ENCODE data around the gene KCNH1.

The KCNH1 gene

GRCh38 chr1:210781652-210782051 lies 352.3 kb downstream of the KCNH1 start:
- H3K27ac Mint-ChIP-seq = no peak overlapping the region
- no peaks in the 10 kb centered on the region for H3K36me3 Mint-ChIP-seq (ENCODE audit: low read depth)
- no peaks in the 10 kb centered on the region for H3K9me3 Mint-ChIP-seq
- no peak overlapping the region for H3K4me3 Mint-ChIP-seq
- no peaks in the 10 kb centered on the region for H3K27me3 Mint-ChIP-seq
- no peaks in the 10 kb centered on the region for H3K4me1 Mint-ChIP-seq
- DNase-seq (no peak), ATAC-seq (no peak)

- ATAC-seq (no peak), DNase-seq (no peak)
- Mint-ChIP-seq H3K36me3 (ENCODE audit: low read depth) (no peaks in the 10 kb centered on the region), H3K4me3 (no peak overlapping the region), H3K4me1 (no peaks in the 10 kb centered on the region), H3K27me3 (no peaks in the 10 kb centered on the region), H3K27ac (no peak overlapping the region), H3K9me3 (no peaks in the 10 kb centered on the region)
Measured at GRCh38 chr1:210779269-210779668, 354.7 kb downstream of the KCNH1 start.

GRCh38 chr1:210777914-210778313 lies 356.0 kb downstream of the KCNH1 start:
- ATAC-seq = no peak
- no peak overlapping the region for H3K27ac Mint-ChIP-seq
- DNase-seq = no peak
- H3K27me3 Mint-ChIP-seq = peaks cover 3% of the 10 kb centered on the region
- H3K9me3 Mint-ChIP-seq = no peaks in the 10 kb centered on the region
- H3K4me1 Mint-ChIP-seq = no peaks in the 10 kb centered on the region
- H3K4me3 Mint-ChIP-seq = no peak overlapping the region
- no peaks in the 10 kb centered on the region for H3K36me3 Mint-ChIP-seq (ENCODE audit: low read depth)

GRCh38 chr1:210776712-210777111 lies 357.2 kb downstream of the KCNH1 start:
- Mint-ChIP-seq H3K4me1 (no peaks in the 10 kb centered on the region), H3K27me3 (peaks cover 3% of the 10 kb centered on the region), H3K4me3 (no peak overlapping the region), H3K9me3 (no peaks in the 10 kb centered on the region), H3K36me3 (ENCODE audit: low read depth) (no peaks in the 10 kb centered on the region), H3K27ac (no peak overlapping the region)
- ATAC-seq = no peak
- no peak for DNase-seq

GRCh38 chr1:210775289-210775688 lies 358.7 kb downstream of the KCNH1 start:
- Mint-ChIP-seq H3K4me1 (no peaks in the 10 kb centered on the region), H3K9me3 (no peaks in the 10 kb centered on the region), H3K27ac (no peak overlapping the region), H3K27me3 (peaks cover 3% of the 10 kb centered on the region), H3K4me3 (no peak overlapping the region), H3K36me3 (ENCODE audit: low read depth) (no peaks in the 10 kb centered on the region)
- ATAC-seq (no peak), DNase-seq (no peak)

GRCh38 chr1:210773450-210773849 lies 360.5 kb downstream of the KCNH1 start:
- Mint-ChIP-seq H3K4me1 (no peaks in the 10 kb centered on the region), H3K27me3 (peaks cover 3% of the 10 kb centered on the region), H3K4me3 (no peak overlapping the region), H3K27ac (no peak overlapping the region), H3K9me3 (no peaks in the 10 kb centered on the region), H3K36me3 (ENCODE audit: low read depth) (no peaks in the 10 kb centered on the region)
- DNase-seq (no peak), ATAC-seq (no peak)

GRCh38 chr1:210771131-210771530 lies 362.8 kb downstream of the KCNH1 start:
- H3K27ac Mint-ChIP-seq = no peak overlapping the region
- no peaks in the 10 kb centered on the region for H3K9me3 Mint-ChIP-seq
- H3K36me3 Mint-ChIP-seq (ENCODE audit: low read depth) = no peaks in the 10 kb centered on the region
- H3K4me3 Mint-ChIP-seq = no peak overlapping the region
- H3K4me1 Mint-ChIP-seq = no peaks in the 10 kb centered on the region
- peaks cover 3% of the 10 kb centered on the region for H3K27me3 Mint-ChIP-seq
- DNase-seq = no peak
- ATAC-seq = no peak

- DNase-seq = no peak
- Mint-ChIP-seq H3K9me3 (no peaks in the 10 kb centered on the region), H3K4me3 (no peak overlapping the region), H3K36me3 (ENCODE audit: low read depth) (no peaks in the 10 kb centered on the region), H3K27me3 (peaks cover 3% of the 10 kb centered on the region), H3K4me1 (no peaks in the 10 kb centered on the region), H3K27ac (no peak overlapping the region)
- no peak for ATAC-seq
Measured at GRCh38 chr1:210770396-210770984, 363.5 kb downstream of the KCNH1 start.

GRCh38 chr1:210769473-210769872 lies 364.5 kb downstream of the KCNH1 start:
- Mint-ChIP-seq H3K36me3 (ENCODE audit: low read depth) (no peaks in the 10 kb centered on the region), H3K9me3 (no peaks in the 10 kb centered on the region), H3K27ac (no peak overlapping the region), H3K4me3 (no peak overlapping the region), H3K4me1 (no peaks in the 10 kb centered on the region), H3K27me3 (peaks cover 3% of the 10 kb centered on the region)
- no peak for DNase-seq
- no peak for ATAC-seq

- DNase-seq (no peak), ATAC-seq (no peak)
- no peaks in the 10 kb centered on the region for H3K27me3 Mint-ChIP-seq
- H3K27ac Mint-ChIP-seq = no peak overlapping the region
- no peaks in the 10 kb centered on the region for H3K4me1 Mint-ChIP-seq
- H3K4me3 Mint-ChIP-seq = no peak overlapping the region
- peaks cover 7% of the 10 kb centered on the region for H3K9me3 Mint-ChIP-seq
- H3K36me3 Mint-ChIP-seq (ENCODE audit: low read depth) = no peaks in the 10 kb centered on the region
Measured at GRCh38 chr1:210764536-210764935, 369.4 kb downstream of the KCNH1 start.

GRCh38 chr1:210758761-210759160 lies 375.2 kb downstream of the KCNH1 start:
- no peaks in the 10 kb centered on the region for H3K36me3 Mint-ChIP-seq (ENCODE audit: low read depth)
- H3K9me3 Mint-ChIP-seq = peaks cover 7% of the 10 kb centered on the region
- peaks cover 3% of the 10 kb centered on the region for H3K27me3 Mint-ChIP-seq
- DNase-seq (no peak), ATAC-seq (no peak)
- H3K4me3 Mint-ChIP-seq = no peak overlapping the region
- H3K27ac Mint-ChIP-seq = no peak overlapping the region
- no peaks in the 10 kb centered on the region for H3K4me1 Mint-ChIP-seq

- Mint-ChIP-seq H3K4me1 (no peaks in the 10 kb centered on the region), H3K27me3 (peaks cover 3% of the 10 kb centered on the region), H3K36me3 (ENCODE audit: low read depth) (no peaks in the 10 kb centered on the region), H3K9me3 (peaks cover 7% of the 10 kb centered on the region), H3K27ac (no peak overlapping the region), H3K4me3 (no peak overlapping the region)
- DNase-seq (no peak), ATAC-seq (no peak)
Measured at GRCh38 chr1:210758261-210758660, 375.7 kb downstream of the KCNH1 start.

- Mint-ChIP-seq H3K4me3 (no peak overlapping the region), H3K36me3 (ENCODE audit: low read depth) (no peaks in the 10 kb centered on the region), H3K9me3 (peaks cover 7% of the 10 kb centered on the region), H3K27ac (no peak overlapping the region), H3K4me1 (no peaks in the 10 kb centered on the region), H3K27me3 (peaks cover 3% of the 10 kb centered on the region)
- ATAC-seq = no peak
- no peak for DNase-seq
Measured at GRCh38 chr1:210757677-210758076, 376.3 kb downstream of the KCNH1 start.

- ATAC-seq (no peak), DNase-seq (no peak)
- Mint-ChIP-seq H3K36me3 (ENCODE audit: low read depth) (no peaks in the 10 kb centered on the region), H3K27ac (no peak overlapping the region), H3K4me1 (no peaks in the 10 kb centered on the region), H3K27me3 (peaks cover 3% of the 10 kb centered on the region), H3K4me3 (no peak overlapping the region), H3K9me3 (peaks cover 7% of the 10 kb centered on the region)
Measured at GRCh38 chr1:210755991-210756659, 377.8 kb downstream of the KCNH1 start.

GRCh38 chr1:210754878-210755665 lies 378.9 kb downstream of the KCNH1 start:
- no peak overlapping the region for H3K27ac Mint-ChIP-seq
- ATAC-seq = no peak
- H3K36me3 Mint-ChIP-seq (ENCODE audit: low read depth) = no peaks in the 10 kb centered on the region
- H3K4me3 Mint-ChIP-seq = no peak overlapping the region
- peaks cover 1% of the 10 kb centered on the region for H3K9me3 Mint-ChIP-seq
- no peaks in the 10 kb centered on the region for H3K4me1 Mint-ChIP-seq
- peaks cover 5% of the 10 kb centered on the region for H3K27me3 Mint-ChIP-seq
- no peak for DNase-seq
